ENCODE results near the gene IPPK.

Gene IPPK

DNA sequence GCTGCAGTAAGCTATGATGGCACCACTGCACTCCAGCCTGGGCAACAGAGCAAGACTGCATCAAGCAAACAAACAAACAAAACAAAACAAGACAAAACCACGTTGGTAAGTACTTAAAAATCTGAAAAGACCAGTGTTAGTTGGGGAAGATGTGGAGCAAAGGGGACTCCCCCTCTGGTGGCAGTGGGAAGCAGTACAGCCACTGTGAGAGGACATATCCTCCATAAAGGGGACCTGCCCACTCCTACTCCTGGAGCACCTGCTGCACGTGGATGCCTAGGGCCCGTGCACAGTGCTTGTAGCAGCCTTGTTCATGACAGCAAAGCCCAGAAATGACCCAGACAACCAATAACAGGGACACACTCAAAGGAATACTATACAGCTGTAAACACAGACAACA lies 17.0 kb upstream of the IPPK start:
- DNase-seq (ENCODE audit: low spot score) (no peak), FAIRE-seq (no peak)

DNA sequence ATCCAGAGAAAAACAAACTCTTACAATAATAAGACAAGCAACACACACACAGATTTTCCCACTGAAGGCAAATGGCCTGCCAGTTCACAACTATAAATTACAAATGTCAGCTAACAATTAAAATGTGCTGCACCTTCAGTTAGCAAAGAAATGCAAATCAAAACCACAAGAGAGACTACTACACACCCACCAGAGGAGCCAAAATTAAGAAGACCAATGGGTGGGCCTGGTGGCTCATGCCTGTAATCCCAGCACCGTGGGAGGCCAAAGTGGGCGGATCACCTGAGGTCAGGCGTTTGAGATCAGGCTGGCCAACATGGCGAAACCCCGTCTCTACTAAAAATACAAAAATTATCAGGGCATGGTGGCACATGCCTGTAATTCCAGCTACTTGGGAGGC lies 15.1 kb upstream of the IPPK start:
- FAIRE-seq (no peak), DNase-seq (ENCODE audit: low spot score) (no peak)

DNA sequence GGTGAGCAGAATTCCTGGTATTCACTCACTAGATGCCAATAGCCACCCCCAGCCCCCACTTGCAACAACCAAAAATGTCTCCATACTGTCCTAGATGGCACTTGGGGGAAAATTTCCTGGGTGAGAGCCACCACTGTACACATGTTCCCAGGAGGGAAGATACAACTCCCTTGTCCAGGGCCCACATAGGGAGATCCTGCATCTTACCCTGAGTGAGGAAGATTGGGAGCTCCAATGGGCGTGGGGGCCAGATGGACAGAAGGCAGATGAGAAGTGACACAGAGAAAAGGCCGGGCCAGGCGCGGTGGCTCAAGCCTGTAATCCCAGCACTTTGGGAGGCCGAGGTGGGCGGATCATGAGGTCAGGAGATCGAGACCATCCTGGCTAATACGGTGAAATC lies 12.3 kb upstream of the IPPK start:
- DNase-seq (ENCODE audit: low spot score) (no peak), FAIRE-seq (no peak)

GRCh38 chr9:92680166-92681119 lies 10.5 kb upstream of the IPPK start:
- FAIRE-seq = no peak

DNA sequence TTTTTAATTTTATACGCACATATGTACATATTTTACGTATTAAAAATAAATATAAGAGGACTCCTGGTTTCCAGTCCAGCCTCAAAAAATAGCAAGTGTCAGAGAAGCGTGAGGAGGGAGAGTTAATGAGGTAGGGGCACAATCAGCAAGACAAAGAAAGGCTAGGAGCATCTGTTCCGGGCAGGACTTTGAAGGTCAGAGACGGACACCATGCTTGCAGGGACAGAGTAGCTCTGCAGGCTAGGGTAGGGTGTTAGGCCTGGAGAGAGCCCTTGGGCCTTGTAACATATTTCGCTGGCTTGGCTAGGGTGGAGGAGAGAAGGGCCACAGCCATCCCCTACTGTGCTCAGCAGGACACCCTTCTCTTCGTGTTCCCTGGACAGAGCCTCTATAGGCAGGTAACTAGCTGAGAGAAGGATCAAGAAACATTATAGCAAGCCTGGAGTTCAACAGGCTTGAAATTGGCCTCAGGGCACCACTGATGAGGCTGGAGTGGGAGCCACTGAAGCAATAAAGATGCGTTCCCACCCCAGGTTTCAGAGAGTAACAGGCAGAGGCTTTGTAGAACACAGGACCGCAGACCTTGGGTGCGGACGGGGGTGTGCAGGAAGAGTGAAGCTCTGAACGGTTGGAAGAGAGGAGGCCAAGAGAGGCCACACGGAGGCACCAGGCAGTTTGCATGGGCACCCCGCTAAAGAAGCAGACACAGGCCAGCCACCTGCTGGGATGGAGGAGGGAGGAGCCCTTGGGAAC lies 9.7 kb upstream of the IPPK start:
- no peak for DNase-seq (ENCODE audit: low spot score)
- no peak for FAIRE-seq

More at GRCh38 chr9:92680166-92681119, 10.5 kb upstream of the IPPK start:
- DNase-seq (ENCODE audit: low spot score) = no peak

DNA sequence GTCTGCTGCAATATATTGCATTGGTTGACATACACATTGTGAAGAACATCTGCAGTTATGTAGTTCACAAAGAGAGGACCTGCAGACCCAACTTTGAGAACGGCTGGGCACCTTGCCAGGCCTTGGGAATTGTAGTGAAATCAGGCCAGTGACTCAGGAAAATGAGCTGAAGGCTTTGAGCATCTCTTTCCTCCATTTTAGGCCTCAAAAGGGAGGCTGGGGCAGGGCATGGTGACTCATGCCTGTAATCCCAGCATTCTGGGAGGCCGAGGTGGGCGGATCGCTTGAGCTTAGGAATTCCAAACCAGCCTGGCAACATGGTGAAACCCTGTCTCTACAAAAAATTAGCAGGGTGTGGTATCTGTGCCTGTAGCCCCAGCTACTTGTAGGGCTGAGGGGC lies 1.4 kb upstream of the IPPK start:
- peak; percentile 71 for DNase-seq (ENCODE audit: low spot score)
- no peak for FAIRE-seq

- FAIRE-seq (no peak), DNase-seq (ENCODE audit: low spot score) (no peak)
These were observed 423 bp downstream of the IPPK start for GRCh38 chr9:92669527-92669889.

- peak; percentile 57 for DNase-seq (ENCODE audit: low spot score)
- FAIRE-seq = no peak
These were observed 995 bp downstream of the IPPK start for GRCh38 chr9:92668746-92669526.

- DNase-seq (ENCODE audit: low spot score) (no peak), FAIRE-seq (no peak)
These were observed 2.9 kb downstream of the IPPK start for GRCh38 chr9:92666912-92667532.

- no peak for FAIRE-seq
- no peak for DNase-seq (ENCODE audit: low spot score)
These were observed 3.7 kb downstream of the IPPK start for GRCh38 chr9:92666236-92666635.

- DNase-seq (ENCODE audit: low spot score) = no peak
- no peak for FAIRE-seq
These were observed 4.1 kb downstream of the IPPK start for GRCh38 chr9:92665836-92666235.

DNA sequence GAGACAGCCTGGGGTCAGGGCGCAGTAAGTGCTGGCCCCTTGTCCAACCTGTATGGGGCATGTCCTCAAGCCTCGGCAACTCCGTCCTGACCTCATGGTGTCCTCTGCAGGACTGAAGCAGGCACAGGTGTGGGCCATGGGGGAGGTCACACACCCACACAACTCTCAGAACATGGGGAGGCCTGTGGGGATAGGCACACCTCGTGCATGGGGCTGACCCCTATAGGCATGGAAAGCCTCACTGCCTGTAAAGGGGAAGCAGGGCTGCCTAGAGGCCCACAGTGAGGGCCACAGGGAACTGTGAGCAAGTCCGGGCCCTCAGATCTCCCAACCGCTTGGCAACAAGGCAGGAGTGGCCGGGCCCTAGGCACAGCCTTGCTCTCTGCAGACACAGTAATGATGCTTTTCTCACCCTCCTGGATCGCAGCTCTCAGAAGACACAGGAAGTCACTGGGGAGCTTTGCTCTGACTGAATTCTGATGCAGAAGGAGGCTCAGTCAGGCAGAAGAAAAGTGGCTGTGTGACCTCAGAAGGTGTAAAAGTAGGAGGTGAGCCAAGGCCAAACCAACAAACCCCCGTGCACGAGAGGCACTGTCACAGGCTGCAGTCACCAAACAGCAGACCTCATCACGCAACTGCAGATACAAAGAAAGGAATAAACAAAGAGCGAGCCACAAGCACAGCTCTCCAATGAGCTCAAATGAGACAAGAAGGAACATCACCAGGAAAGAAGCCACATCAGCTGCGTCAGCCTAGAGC lies 5.4 kb downstream of the IPPK start:
- no peak for DNase-seq (ENCODE audit: low spot score)
- FAIRE-seq = no peak

GRCh38 chr9:92663951-92664350 lies 6.0 kb downstream of the IPPK start:
- no peak for DNase-seq (ENCODE audit: low spot score)
- FAIRE-seq = no peak

- no peak for FAIRE-seq
- DNase-seq (ENCODE audit: low spot score) = no peak
These were observed 6.8 kb downstream of the IPPK start for GRCh38 chr9:92663126-92663525.

GRCh38 chr9:92661743-92662142 lies 8.2 kb downstream of the IPPK start:
- DNase-seq (ENCODE audit: low spot score) = no peak
- FAIRE-seq = no peak

- FAIRE-seq (no peak), DNase-seq (ENCODE audit: low spot score) (no peak)
These were observed 8.8 kb downstream of the IPPK start for GRCh38 chr9:92661127-92661526.

DNA sequence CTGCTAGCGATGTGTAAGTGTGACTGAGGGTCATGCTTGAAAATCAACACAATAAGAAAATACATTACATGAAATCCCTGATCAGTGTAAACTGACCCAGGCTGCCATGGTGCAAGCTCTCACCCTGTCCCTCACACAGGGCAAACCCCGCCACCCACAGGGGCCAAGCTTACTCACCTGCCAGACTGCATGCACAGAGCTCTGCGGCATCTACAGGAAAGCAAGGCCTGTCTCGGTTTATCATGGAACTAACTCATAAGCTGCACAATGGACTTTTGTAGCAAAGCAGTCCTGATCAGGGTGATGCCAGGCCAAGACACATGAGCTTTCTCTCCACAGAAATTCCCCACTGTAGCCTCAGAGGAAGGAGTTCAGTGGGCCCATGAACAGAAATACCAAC lies 9.7 kb downstream of the IPPK start:
- no peak for DNase-seq (ENCODE audit: low spot score)
- FAIRE-seq = no peak

DNA sequence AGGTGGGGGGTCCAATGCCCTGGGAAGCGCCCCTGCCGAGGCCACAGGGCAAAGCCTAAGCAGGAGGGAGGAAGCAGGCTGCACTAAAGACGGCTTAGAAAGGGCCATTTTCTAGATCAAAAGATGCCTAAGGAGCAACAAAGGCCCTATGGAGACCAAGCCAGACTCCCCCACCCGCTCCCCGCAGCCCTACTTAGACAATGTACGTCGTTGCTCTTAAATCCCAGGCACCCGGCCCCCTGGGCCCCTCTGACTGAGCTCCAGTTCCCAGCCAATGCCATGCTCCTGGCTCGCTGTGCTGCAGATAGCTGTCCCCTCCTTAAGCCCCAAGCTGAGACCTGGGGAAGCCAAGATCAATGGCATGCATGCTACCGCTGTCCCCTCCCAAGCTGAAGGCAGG lies 10.3 kb downstream of the IPPK start:
- no peak for FAIRE-seq
- DNase-seq (ENCODE audit: low spot score) = no peak

- DNase-seq (ENCODE audit: low spot score) (no peak), FAIRE-seq (no peak)
These were observed 11.3 kb downstream of the IPPK start for GRCh38 chr9:92658611-92659010.

GRCh38 chr9:92658176-92658575 lies 11.8 kb downstream of the IPPK start:
- FAIRE-seq (no peak), DNase-seq (ENCODE audit: low spot score) (no peak)

Data from RCC 7860 (cell line).